ENCODE data around the gene TOMM6.
A peak's percentile ranks its signal among the peaks of the same experiment; 100 is the strongest.

Gene TOMM6
- total RNA-seq = 0 reads per million in 2 donors

DNA sequence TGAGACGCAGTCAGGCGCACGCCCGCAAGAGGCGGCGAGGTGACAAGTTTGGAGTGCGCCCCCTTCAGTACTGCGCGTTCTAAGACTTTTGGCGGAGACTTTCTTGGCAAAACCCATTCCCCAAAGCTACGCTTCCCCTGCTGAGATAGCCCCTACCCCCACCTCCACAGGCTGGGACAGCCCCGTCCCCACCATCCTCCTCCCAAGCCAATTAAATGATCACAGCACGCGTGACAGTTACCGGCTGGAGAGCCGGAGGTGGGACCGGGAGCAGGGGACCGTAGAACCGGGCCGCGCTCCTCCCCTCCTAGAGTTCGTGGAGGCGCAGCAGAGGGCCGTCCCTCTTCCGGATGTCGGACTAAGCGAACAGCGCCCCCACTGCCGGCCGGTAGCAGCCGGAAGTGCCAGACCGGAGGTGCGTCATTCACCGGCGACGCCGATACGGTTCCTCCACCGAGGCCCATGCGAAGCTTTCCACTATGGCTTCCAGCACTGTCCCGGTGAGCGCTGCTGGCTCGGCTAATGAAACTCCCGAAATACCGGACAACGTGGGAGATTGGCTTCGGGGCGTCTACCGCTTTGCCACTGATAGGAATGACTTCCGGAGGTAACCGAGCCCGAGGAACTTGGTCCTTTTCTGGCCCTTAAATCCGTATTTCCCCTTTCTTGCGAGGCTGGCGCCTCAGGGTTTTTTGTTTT lies at the start of gene TOMM6:
TOMM6 (plus strand) TSS at position 476 of the 699 bp plus-strand sequence; CDS start at position 480, 4 bp downstream.
- DNase-seq = peak; percentile 86

DNA sequence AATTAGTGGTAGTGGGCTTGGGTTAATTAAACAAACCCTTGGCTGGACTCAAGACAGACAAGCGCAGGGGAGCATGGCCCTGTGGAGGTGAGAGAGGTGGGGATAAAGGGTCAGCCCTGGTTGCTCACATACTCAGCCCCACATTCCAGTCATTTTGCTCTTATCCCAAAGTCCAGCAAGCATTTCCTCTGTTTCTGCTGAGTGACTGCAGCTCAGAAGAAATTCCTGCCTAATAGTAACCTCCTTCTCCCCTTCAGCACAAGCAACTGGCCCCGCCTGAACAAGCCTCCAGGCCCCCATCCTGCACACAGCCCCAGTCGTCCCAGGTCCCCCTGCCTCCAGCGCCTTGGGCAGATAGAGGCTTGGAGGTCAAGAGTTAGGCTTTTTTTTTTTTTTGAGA lies 48.5 kb upstream of the TOMM6 start:
- DNase-seq = no peak

GRCh38 chr6:41740366-41741162 lies 46.9 kb upstream of the TOMM6 start:
- no peak for DNase-seq

DNA sequence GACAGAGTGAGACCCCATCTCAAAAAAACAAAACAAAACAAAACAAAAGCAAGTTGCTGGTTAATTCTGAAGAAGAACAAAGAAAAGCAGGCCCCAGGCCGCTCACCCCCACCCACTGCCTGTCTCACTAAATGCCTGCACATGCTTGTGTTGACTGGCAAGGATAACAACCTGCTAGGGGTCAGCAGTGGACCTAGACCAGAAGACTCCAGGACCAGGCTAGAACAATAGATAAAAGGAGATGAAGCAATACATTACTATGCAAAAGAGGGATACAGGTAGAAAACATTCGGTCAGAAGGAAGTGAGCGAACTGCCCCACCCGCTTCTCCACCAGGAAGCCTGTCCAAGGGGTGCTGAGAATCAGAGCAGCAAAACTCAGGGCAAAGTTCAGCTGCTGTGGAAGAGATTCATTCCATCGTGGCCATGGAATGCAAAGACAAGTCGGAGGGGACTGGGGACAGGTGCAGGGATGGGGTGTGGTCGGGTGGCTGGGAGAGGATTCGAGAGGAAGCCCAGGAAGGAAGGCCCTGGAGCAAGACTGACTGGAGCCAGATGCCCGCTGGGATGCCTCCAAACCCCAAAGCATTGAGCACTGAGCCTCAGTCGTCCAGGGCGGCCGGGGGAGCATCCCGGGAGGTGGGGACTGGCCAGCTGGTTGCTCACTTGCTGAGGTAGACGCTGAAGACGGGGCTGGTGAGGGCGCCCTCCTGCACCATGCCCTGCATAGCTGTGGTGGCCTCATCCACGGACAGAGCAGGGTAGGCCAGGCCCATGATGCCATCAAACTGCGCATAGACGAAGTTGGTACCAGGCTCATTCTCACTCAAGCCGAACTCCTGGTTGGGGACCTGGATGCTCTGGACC lies 45.6 kb upstream of the TOMM6 start:
- DNase-seq = no peak

- no peak for DNase-seq
These were observed 43.9 kb upstream of the TOMM6 start for GRCh38 chr6:41743406-41744235.

- no peak for DNase-seq
These were observed 43.2 kb upstream of the TOMM6 start for GRCh38 chr6:41744236-41744787.

- DNase-seq = no peak
These were observed 41.4 kb upstream of the TOMM6 start for GRCh38 chr6:41746107-41746506.

DNA sequence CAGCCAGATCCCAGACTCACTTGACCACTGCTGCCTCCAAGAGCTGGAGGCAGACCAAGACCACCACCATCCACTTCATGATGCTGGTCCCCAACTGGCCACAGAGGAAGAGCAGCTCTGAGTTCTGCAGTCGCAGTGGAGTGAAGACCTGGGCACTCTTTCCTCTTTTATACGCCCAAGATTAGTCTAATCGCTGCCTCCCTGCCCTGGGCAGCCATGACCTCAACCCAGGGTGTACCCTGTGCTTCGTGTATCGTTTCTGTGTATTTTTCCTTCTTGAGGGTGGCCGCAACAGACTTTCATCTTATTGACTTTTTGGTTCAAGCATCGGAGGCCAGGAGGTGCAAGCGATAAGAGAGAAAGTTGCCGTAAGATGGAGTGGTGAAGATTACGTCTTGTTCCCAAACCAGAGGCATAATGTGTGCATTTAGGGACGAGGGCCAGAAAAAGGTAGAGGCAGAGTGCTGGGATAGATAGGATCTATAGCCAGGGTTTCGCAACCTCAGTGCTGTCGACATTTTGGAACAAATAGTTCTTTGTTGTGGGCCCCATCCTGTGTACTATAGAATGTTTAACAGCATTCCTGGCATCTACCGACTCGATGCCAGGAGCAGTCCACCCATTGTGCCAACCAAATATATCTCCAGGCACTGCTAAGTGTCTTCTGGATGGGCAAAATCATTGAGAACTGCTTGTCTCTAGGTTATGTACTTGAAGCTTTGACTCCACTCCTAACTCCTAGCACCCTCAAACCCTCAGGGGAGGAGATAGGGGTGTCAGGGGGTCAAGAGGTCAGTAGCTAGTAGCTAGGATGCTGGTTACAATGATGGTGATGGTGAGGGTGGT lies 40.0 kb upstream of the TOMM6 start, which contains the start of gene PGC:
PGC (minus strand) TSS at position 142 of the 846 bp plus-strand sequence; CDS start at position 79, 63 bp downstream.
- no peak for DNase-seq

DNA sequence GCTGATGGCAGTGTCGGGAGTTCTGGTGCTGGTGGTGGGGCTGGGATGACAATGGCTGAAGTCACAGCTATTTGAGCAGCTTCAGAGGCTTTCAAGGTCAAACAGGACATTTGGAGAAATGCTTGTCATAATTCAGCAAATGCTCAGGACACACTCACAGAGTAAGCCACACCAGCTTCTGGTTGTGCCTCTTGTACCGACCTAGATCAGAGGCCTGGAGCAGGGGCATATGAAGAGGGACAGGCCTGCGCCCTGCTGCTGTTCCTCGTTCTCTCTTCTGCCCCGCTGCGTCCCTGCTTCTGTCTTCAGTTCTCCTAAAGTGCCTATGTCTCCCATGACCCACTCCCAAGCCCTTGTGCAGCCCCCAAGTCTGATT lies 39.4 kb upstream of the TOMM6 start:
- DNase-seq = no peak

GRCh38 chr6:41748542-41748941 lies 39.0 kb upstream of the TOMM6 start:
- no peak for DNase-seq

DNA sequence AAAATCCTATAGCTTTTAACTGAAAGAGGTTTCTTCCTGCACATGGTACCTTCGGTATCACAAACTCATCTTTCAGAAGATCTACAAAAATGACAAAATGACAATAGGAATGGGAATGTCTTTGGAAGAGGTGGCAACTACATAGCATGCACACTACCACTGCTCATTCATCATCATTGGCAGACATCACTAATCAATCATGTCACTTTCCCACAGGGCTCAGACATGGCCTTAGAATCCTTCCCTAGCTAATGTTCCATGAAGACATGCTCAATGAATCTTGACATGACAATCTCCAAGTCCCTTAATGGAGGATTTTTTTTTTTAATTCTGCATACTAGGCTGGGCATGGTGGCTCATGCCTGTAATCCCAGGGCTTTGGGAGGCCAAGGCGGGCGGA lies 37.1 kb upstream of the TOMM6 start:
- DNase-seq = no peak

GRCh38 chr6:41755895-41756294 lies 31.6 kb upstream of the TOMM6 start:
- DNase-seq = no peak

DNA sequence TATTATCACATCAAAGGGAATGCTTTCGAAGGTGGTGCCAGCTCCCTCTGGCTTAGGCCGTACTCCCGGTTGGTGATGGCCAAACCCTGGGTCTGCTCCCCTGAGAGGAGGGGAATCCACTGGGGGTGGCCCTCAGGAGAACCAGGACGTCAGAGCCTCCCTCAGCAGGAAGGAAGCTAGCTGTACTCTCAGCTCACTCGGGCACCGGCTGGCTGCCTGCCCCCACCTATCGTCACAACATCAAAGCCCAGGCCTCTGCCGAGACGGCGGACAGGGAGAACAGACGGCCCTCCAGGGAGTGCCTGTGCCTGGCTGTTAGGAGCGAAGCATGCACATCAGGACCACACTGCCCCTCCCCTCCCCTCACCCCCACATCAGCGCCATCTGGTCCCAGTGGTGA lies 31.1 kb upstream of the TOMM6 start:
- no peak for DNase-seq

DNA sequence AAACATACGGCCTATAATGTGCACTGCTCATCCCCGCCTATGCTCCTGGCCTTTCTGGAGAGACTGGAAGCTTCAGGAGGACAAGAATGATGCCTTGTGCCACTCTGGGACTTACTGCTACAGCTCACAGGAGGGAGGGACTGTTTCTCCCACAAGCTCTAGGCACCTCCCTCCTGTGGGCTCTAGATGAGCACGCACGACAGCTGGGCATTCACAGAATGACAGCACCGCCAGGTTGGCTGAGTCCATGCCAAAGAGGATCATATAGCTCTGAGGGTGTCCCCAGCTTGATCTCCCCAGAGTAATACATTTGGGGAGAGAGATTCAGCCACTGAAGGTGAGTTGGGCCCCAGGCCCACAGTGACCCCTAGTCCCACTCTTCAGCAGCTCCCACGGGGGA lies 30.2 kb upstream of the TOMM6 start:
- no peak for DNase-seq

- DNase-seq = no peak
These were observed 29.4 kb upstream of the TOMM6 start for GRCh38 chr6:41757931-41758640.

- DNase-seq = no peak
These were observed 28.9 kb upstream of the TOMM6 start for GRCh38 chr6:41758641-41759035.

DNA sequence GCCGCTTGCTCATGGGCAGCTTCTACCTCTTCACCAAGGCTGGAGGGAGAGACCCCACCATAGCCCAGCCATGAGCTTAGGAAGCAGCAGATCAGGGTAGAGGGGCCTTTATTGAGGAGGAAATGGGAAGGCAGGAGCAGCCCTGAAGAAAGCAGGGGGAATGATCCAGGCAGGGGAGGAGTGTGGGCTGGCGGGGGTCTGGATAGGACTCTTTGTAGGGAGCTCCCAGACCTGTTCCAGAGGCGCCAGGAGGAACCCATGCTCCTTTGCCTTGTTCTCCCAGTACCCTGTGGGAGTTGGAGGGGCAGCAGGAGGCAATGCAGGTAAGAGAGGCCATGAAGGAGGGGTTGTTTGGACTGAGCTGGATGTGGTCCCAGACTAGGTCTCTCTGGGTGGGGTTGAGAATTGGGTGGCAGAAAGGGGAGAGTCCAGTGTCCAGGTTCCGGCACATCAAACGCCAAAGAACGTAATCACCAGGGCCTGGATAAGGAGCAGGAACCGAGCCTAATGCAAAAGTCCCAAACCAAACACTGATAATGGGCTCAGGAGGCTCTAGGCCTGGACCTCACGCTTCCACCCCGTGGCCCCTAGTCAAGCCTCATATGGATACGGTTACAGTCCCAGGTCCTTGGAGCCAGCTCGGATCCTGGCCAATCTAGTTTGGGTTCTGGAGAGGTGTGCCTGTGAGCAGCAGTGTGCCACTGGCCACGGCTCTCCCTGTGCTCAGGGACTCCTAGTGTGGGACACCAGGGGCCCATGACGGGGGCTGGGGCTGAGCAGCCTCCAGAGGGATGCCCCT lies 28.2 kb upstream of the TOMM6 start:
- no peak for DNase-seq

DNA sequence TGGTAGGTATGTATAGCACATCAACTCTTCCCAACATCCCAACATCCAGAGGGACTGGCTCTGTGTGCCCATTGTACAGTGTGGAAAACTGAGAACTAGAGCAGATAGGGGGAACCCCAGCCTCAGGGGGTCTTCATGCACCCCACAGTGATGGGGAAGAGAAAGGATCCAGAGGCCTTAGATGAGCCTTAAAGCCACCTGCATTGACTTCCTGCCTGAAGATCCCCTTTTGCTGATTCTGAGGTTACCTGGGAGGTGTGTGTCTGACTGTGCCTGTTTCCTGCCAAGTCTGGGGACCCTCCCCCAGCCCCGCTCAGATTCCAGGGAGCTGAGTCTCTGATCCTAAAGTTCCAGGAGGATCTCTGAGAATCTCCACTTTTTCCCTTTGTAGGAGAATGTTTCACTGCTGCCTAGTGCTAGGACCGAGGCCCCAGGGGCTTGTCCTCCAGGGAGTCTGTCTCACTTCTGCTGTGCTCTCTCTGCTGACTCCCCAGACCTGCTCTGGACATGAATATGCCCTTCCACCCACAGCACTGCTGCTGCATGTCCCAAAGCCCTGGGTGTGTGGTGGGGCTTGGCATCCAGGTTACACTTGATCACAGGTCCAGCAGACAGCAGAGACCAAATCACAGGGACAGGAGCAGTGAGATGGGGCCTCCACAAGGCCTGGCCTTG lies 27.5 kb upstream of the TOMM6 start:
- DNase-seq = no peak

DNA sequence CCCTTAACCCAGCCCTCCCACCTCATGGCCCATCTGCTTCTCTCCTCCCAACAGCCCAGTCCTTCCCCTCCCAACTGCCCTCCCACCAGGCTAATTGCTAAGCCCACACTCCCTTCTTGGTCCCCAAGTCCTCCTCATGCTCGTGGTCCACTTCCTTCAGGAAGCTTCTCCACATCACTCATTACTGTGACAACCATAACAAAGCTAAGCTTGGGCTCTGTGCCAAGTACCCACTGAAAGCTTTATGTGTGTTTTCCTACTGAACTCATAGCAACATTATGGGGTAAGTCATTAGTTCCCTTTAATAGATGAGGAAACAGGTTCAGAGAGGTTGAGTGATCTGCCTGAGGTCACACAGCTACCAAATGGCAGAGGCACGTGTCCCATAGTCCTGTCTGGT lies 24.0 kb upstream of the TOMM6 start:
- no peak for DNase-seq

Data from activated gamma-delta T cell (primary cell).